SK-N-MC (cell line): ENCODE data around the gene ATP5F1D.

ENCODE experiments used
- DNase-seq: peaks from one replicate; pipeline ENCODE4 v3.0.0-alpha.2; 2011; ENCODE audit warnings: low read depth, low spot score
- H3K27ac ChIP-seq: fragments of 200-600 bp; sonication (generic); 2 replicates; pipeline ENCODE4 v1.5.1; 2016; ENCODE audit warnings: mixed run types
- H3K36me3 ChIP-seq: fragments of 200-600 bp; sonication (generic); 2 replicates; pipeline ENCODE4 v1.6.1; 2017; ENCODE audit warnings: antibody characterized with exemption, low read length, mixed read lengths; ENCODE audit not compliant: insufficient read depth
- H3K4me3 ChIP-seq: fragments of 200-600 bp; sonication (generic); 2 replicates; pipeline ENCODE4 v1.5.1; 2016
- H3K9ac ChIP-seq: fragments of 200-600 bp; sonication (generic); 2 replicates; pipeline ENCODE4 v1.8.0; 2017; ENCODE audit warnings: mixed run types, mixed read lengths; ENCODE audit not compliant: insufficient read length
- H3K9me3 ChIP-seq: fragments of 200-600 bp; sonication (generic); 2 replicates; pipeline ENCODE4 v1.6.1; 2017; ENCODE audit warnings: low read depth, mild to moderate bottlenecking, antibody characterized with exemption, low read length, moderate library complexity, mixed read lengths
- EZH2 ChIP-seq: fragments of 200-600 bp; sonication (generic); IDR thresholded peaks from one replicate; pipeline ENCODE4 v1.6.1; 2017; ENCODE audit warnings: antibody characterized with exemption
- FOXP2 ChIP-seq: optimal IDR thresholded peaks from 2 replicates; pipeline ENCODE3; 2011; ENCODE audit warnings: mild to moderate bottlenecking, moderate library complexity; ENCODE audit not compliant: insufficient read depth; ENCODE audit errors: extremely low read length, control extremely low read depth
- POLR2AphosphoS5 ChIP-seq: IDR thresholded peaks from 2 replicates; pipeline ENCODE4 v1.6.1; 2012; ENCODE audit warnings: mild to moderate bottlenecking, low read depth, low read length, borderline replicate concordance

The ATP5F1D gene

DNA sequence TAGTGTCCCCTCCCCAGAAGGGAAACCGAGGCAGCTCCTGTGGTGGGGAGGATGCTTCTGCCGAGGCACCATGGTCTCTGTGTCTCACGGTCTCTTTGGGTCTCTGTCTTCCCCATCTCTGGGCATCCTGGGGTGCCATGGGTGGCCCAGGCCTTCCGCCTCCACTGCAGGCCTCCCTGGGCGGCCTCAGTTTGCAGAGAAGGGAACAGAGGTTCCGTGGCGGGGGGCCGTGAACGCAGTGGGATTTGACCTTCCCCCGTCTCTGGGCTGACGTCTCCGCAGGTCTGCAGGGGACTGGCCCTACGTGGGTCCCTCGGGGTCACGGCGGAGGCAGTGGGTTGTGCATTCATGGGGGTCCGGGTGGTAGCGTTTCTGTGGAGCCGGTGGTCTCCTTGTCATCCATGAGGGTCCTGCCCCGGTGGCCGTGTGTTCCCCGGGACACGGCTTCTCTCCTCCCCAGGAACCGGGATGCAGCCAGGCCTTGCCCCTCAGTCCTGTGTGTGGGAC, 48.7 kb downstream of the ATP5F1D start:
- TF ChIP-seq EZH2 (no peak), FOXP2 (no peak), POLR2AphosphoS5 (no peak)
- no peaks in the 10 kb centered on the region for H3K36me3 ChIP-seq
- no peak overlapping the region for H3K27ac ChIP-seq
- H3K9ac ChIP-seq = no peak overlapping the region
- no peak for DNase-seq
- no peaks in the 10 kb centered on the region for H3K9me3 ChIP-seq
- no peak overlapping the region for H3K4me3 ChIP-seq

DNA sequence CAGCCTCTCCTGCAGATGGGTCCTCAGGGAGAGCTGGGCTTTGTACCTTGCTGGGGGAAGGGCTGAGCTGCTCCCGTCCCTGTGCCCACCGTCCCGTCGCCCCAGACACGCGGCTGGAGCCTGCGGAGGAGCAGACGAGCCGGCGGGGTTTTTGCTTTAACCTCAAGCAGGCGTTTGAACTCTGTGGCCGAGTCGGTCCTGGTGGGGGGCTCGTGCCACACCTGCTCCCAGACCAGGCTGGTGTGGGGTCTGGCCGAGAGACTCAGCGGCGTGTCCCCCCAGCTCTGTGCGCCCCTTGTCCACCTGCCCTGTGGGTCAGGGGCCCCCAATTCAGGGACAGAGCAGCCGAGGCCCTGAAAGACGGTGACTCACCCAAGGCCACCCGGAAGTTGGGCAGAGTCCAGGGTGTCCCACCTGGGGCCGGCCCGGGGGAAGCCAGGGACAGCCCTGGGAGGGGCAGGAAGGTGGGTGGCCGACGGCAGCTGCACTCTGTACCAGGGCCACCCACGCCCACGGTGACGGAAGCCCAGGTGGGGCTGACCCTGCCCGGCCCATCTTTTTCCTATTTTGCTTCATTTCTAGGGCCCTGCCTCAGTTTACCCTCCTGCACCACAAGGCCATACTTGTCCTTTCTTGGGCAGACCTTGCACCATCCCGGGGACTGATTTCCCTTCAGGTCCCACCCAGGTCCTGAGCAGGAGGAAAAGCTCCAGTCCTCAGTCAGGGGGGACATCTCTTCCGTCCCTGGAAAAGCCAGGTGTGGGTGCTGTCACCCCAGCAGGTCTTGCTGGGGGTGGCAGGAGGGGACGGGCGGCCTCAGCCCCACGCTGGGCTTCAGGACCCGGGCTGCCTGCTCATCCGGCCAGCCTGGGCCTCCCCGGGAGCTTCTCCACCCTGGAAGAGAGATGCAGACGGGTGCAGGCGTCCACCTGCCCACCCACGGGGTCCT, 49.4 kb downstream of the ATP5F1D start:
- no peak for DNase-seq
- TF ChIP-seq FOXP2 (no peak), EZH2 (no peak), POLR2AphosphoS5 (no peak)
- H3K9ac ChIP-seq = no peak overlapping the region
- no peaks in the 10 kb centered on the region for H3K36me3 ChIP-seq
- peak overlapping the region; percentile 70; the same call in 1 of the 2 replicates for H3K4me3 ChIP-seq
- no peaks in the 10 kb centered on the region for H3K9me3 ChIP-seq
- H3K27ac ChIP-seq = no peak overlapping the region

GRCh38 chr19:1291761-1292418, 50.3 kb downstream of the ATP5F1D start:
- Histone ChIP-seq H3K36me3 (no peaks in the 10 kb centered on the region), H3K9me3 (no peaks in the 10 kb centered on the region), H3K27ac (no peak overlapping the region), H3K4me3 (peak overlapping the region; percentile 70), H3K9ac (no peak overlapping the region)
- TF ChIP-seq EZH2 (no peak), POLR2AphosphoS5 (no peak), FOXP2 (no peak)
- no peak for DNase-seq

DNA sequence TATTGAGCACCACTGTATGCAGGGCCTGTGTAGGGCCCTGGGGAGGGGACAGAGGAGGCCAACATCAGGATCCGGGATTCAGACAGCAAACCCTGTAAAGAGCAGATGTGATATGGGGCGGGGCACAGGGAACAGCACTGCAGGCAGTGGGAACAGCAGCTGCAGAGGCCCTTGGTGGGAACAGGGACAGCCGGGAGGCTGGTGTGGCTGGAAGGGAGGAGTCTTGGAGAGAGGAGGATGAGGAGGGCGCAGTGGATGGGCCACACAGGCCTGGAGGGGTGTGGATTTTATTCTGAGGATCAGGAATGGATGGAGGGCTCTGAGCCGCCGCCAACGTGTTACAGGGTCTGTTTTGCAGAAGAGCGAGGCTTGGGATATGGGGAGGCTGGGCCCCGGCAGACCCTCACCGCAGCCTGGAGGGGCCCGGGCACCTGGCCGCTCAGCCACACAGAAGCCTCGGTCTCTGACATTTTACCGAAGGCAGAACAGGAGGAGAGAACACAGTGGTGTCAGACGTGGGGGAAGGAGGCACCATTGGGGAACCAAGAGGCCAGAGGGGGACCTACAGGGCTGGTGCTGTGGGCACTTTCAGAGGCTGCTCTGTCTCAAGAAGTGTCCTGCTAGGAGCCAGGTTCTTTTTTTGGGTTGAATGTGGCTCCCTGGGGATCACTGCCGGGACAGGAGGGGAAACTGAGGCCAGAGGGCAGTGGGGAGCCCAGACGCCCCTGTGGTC, 51.0 kb downstream of the ATP5F1D start:
- Histone ChIP-seq H3K36me3 (no peaks in the 10 kb centered on the region), H3K9me3 (no peaks in the 10 kb centered on the region), H3K4me3 (peak overlapping the region; percentile 70), H3K27ac (no peak overlapping the region), H3K9ac (no peak overlapping the region)
- no peak for DNase-seq
- TF ChIP-seq EZH2 (no peak), POLR2AphosphoS5 (no peak), FOXP2 (no peak)

GRCh38 chr19:1293782-1294604, 52.4 kb downstream of the ATP5F1D start:
- H3K9me3 ChIP-seq = no peaks in the 10 kb centered on the region
- TF ChIP-seq POLR2AphosphoS5 (no peak), EZH2 (no peak), FOXP2 (no peak)
- H3K36me3 ChIP-seq = no peaks in the 10 kb centered on the region
- H3K9ac ChIP-seq = no peak overlapping the region
- H3K27ac ChIP-seq = no peak overlapping the region
- H3K4me3 ChIP-seq = no peak overlapping the region
- DNase-seq = no peak
